ENCODE measurements around the gene ASPG. TPM values are rescaled to one million over a fixed set of nuclear protein-coding genes. Genes with fewer than 3 reads are reported as not detected.

Gene ASPG
- total RNA-seq, 1 experiment from 2014 or later: 3.4 TPM

DNA sequence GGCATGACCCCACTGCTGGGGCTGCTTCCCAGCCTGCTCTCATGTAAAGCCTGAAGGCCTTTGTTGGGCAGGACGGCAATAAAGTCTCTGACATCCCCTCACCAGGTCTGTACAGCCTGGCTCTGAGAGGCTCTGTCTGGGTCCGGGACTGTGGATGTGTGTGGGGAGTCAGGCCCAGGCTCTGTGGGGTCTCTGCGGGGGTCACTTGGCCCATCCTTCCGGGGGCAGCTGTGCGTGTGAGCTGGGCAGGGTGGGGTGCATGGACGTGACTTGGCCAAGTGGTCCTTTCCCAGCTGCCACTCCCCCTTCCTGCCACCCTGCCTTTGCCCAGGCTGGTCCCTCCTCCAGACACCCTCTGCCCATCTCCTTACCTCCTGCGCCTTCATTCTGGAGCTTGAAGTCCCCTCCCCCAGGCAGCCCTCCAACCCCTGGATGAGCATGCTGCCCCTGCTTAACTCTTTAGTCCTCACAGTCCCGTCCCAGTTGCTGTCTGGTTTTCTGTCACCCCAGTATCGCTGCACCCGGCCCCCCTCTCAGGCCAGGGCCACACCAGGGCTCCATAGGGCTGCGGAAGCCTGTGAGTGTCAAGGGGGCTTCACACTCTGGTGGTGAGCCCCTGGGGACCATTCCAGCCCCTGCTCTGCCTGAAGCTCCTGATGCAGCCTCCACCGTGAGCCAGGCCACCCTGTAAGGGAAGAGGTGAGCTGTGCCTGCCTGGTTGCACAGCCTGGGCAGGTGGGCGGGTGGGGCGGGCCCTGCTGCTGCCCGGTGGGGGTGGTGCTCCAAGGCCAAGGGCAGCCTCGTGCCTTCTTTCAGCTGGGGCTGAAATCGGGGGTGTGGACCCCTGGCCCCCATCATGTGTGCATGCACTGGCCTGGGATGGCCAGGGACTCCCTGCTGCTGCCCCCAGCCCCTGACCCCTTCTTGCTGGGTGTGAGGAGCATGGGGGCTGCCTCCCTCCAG, 27.4 kb downstream of the ASPG start (continued):
- TF ChIP-seq ZNF232 (CRISPR knock-in tag; IDR thresholded peaks at IDR 0.05): no peak
- TF ChIP-seq, protein P1, sequence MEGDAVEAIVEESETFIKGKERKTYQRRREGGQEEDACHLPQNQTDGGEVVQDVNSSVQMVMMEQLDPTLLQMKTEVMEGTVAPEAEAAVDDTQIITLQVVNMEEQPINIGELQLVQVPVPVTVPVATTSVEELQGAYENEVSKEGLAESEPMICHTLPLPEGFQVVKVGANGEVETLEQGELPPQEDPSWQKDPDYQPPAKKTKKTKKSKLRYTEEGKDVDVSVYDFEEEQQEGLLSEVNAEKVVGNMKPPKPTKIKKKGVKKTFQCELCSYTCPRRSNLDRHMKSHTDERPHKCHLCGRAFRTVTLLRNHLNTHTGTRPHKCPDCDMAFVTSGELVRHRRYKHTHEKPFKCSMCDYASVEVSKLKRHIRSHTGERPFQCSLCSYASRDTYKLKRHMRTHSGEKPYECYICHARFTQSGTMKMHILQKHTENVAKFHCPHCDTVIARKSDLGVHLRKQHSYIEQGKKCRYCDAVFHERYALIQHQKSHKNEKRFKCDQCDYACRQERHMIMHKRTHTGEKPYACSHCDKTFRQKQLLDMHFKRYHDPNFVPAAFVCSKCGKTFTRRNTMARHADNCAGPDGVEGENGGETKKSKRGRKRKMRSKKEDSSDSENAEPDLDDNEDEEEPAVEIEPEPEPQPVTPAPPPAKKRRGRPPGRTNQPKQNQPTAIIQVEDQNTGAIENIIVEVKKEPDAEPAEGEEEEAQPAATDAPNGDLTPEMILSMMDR (IDR thresholded peaks at IDR 0.05): no peak
- no peak for TF ChIP-seq IRF2 (CRISPR knock-in tag; IDR thresholded peaks at IDR 0.05; ENCODE audit: borderline replicate concordance, low read depth)
- TF ChIP-seq, protein P2, sequence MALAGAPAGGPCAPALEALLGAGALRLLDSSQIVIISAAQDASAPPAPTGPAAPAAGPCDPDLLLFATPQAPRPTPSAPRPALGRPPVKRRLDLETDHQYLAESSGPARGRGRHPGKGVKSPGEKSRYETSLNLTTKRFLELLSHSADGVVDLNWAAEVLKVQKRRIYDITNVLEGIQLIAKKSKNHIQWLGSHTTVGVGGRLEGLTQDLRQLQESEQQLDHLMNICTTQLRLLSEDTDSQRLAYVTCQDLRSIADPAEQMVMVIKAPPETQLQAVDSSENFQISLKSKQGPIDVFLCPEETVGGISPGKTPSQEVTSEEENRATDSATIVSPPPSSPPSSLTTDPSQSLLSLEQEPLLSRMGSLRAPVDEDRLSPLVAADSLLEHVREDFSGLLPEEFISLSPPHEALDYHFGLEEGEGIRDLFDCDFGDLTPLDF (CRISPR knock-in tag; IDR thresholded peaks at IDR 0.05): no peak
- no peak for TF ChIP-seq ZNF396 (CRISPR knock-in tag; IDR thresholded peaks at IDR 0.05; ENCODE audit: borderline replicate concordance)
- TF ChIP-seq, protein P3, sequence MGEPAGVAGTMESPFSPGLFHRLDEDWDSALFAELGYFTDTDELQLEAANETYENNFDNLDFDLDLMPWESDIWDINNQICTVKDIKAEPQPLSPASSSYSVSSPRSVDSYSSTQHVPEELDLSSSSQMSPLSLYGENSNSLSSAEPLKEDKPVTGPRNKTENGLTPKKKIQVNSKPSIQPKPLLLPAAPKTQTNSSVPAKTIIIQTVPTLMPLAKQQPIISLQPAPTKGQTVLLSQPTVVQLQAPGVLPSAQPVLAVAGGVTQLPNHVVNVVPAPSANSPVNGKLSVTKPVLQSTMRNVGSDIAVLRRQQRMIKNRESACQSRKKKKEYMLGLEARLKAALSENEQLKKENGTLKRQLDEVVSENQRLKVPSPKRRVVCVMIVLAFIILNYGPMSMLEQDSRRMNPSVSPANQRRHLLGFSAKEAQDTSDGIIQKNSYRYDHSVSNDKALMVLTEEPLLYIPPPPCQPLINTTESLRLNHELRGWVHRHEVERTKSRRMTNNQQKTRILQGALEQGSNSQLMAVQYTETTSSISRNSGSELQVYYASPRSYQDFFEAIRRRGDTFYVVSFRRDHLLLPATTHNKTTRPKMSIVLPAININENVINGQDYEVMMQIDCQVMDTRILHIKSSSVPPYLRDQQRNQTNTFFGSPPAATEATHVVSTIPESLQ (CRISPR knock-in tag; IDR thresholded peaks at IDR 0.05): no peak
- no peak for TF ChIP-seq ZNF671 (CRISPR knock-in tag; IDR thresholded peaks at IDR 0.05)
- TF ChIP-seq NR2C2 (CRISPR knock-in tag; IDR thresholded peaks at IDR 0.05): no peak
- TF ChIP-seq, protein P4, sequence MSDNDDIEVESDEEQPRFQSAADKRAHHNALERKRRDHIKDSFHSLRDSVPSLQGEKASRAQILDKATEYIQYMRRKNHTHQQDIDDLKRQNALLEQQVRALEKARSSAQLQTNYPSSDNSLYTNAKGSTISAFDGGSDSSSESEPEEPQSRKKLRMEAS (CRISPR knock-in tag; IDR thresholded peaks at IDR 0.05): no peak
- TF ChIP-seq ZNF263 (CRISPR knock-in tag; IDR thresholded peaks at IDR 0.05; ENCODE audit: low read depth): no peak
- TF ChIP-seq, protein P5, sequence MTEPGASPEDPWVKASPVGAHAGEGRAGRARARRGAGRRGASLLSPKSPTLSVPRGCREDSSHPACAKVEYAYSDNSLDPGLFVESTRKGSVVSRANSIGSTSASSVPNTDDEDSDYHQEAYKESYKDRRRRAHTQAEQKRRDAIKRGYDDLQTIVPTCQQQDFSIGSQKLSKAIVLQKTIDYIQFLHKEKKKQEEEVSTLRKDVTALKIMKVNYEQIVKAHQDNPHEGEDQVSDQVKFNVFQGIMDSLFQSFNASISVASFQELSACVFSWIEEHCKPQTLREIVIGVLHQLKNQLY (CRISPR knock-in tag; IDR thresholded peaks at IDR 0.05): no peak
- no peak for TF ChIP-seq GTF2I (CRISPR knock-in tag; conservative IDR thresholded peaks at IDR 0.05)
- no peak for TF ChIP-seq TCF7 (CRISPR knock-in tag; IDR thresholded peaks at IDR 0.05; ENCODE audit: low read depth)

DNA sequence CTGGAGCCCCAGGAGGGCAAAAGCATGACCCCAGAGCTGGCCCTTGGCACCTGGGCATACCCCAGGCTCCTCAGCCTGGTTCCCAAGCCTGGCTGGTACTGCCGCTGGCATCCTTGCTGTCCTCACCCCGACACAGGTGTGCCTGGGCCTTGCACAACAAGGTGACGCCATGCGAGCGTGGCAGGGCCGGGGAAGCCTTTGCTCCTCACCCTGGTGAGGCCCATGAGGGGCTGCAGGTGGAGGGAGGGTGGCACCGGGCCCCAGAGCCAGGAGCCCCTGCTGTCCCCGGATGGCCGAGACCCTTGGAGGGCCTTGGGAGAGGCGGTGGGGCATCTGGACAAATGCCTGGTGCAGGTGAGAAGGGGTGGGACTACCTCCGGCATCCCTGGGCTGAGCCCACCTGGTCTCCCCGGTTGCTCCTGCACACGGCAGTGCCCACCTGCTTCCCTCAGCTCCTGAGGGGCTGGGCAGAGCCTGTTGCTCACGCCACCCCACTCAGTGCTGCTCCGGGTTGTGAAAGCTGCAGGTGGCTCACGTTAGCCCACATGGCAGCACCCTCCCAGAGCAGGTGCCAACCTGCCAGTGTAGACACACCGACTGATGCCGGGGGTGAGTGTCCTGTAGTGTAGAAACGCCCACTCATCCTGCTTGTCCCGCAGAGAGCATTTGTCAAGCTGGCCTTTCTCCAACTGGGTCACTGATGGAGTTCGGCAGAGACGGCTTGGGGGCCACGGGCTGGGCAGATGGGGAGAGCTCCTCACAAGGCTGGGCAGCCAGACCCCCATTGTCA, 28.3 kb downstream of the ASPG start:
- Mint-ChIP-seq H3K27ac (no peak overlapping the region), H3K4me1 (peaks cover 2% of the 10 kb centered on the region; the same call in 1 of the 2 replicates), H3K4me3 (no peak overlapping the region), H3K9me3 (no peaks in the 10 kb centered on the region), H3K27me3 (ENCODE audit: low read depth) (peaks cover 26% of the 10 kb centered on the region), H3K36me3 (no peaks in the 10 kb centered on the region)
- TF ChIP-seq, protein P6, sequence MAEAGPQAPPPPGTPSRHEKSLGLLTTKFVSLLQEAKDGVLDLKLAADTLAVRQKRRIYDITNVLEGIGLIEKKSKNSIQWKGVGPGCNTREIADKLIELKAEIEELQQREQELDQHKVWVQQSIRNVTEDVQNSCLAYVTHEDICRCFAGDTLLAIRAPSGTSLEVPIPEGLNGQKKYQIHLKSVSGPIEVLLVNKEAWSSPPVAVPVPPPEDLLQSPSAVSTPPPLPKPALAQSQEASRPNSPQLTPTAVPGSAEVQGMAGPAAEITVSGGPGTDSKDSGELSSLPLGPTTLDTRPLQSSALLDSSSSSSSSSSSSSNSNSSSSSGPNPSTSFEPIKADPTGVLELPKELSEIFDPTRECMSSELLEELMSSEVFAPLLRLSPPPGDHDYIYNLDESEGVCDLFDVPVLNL (CRISPR knock-in tag; IDR thresholded peaks at IDR 0.05; ENCODE audit: borderline replicate concordance, low read depth): no peak
- DNase-seq (ENCODE audit: low spot score) (no peak), ATAC-seq (no peak)
- ChIA-PET CTCF (interaction anchor here (3.2 kb wide), 1 partner anchor 19 kb away, joined by 13 read pairs; no protein-coding TSS in a partner anchor), POLR2A (interaction anchor here (0.6 kb wide), 1 partner anchor 768 kb away, joined by 4 read pairs; no protein-coding TSS in a partner anchor)
